Fibroblast of lung (primary cell): ENCODE measurements around the gene TMEM209. TPM values are rescaled to one million over a fixed set of nuclear protein-coding genes. Genes with fewer than 3 reads are reported as not detected.
"Not testable (repeated sequence)": the region's sequence is repeated elsewhere in the genome, so short reads cannot be mapped to it uniquely, and the experiment has no call there.

Experiments
- DNase-seq, 2 donors: peaks; one replicate each; pipeline versions ENCODE4 v3.0.0 to v3.0.0-alpha.2; 2010; ENCODE audit warnings: low read depth in 2 of 2
- H2AFZ ChIP-seq: 2 replicates; pipeline ENCODE4 v1.5.1; 2012; ENCODE audit warnings: low read length, control low read depth, inconsistent platforms
- H3K27ac ChIP-seq: 2 replicates; pipeline ENCODE4 v1.5.1; 2011; ENCODE audit warnings: low read length, control low read depth; ENCODE audit not compliant: insufficient read depth
- H3K27me3 ChIP-seq: 2 replicates; pipeline ENCODE4 v1.5.1; 2011; ENCODE audit warnings: mild to moderate bottlenecking, low read length; ENCODE audit not compliant: control insufficient read depth, insufficient read depth
- H3K36me3 ChIP-seq: 2 replicates; pipeline ENCODE4 v1.5.1; 2011; ENCODE audit warnings: low read length; ENCODE audit not compliant: control insufficient read depth, insufficient read depth
- H3K4me1 ChIP-seq: 2 replicates; pipeline ENCODE4 v1.5.1; 2011; ENCODE audit warnings: low read length; ENCODE audit not compliant: control insufficient read depth, insufficient read depth; ENCODE audit errors: extremely low read depth
- H3K4me2 ChIP-seq: 2 replicates; pipeline ENCODE4 v1.5.1; 2011; ENCODE audit warnings: low read length, control low read depth; ENCODE audit not compliant: insufficient read depth; ENCODE audit errors: extremely low read depth
- H3K4me3 ChIP-seq, 4 experiments: fragments of 200-600 bp in 1 of 4; sonication (generic) in 1 of 4; replicated peaks in 1 of 4; 2 replicates each; pipeline ENCODE4 v1.5.1; 2011 to 2016; ENCODE audit warnings: low read length in 4 of 4, low read depth in 3 of 4, mild to moderate bottlenecking in 3 of 4, control low read depth in 2 of 4, inconsistent platforms in 1 of 4, mixed read lengths in 1 of 4; ENCODE audit not compliant: insufficient read depth in 1 of 4; ENCODE audit errors: control extremely low read depth in 1 of 4
- H3K79me2 ChIP-seq: 2 replicates; pipeline ENCODE4 v1.5.1; 2012; ENCODE audit warnings: mild to moderate bottlenecking, low read length, inconsistent platforms; ENCODE audit not compliant: control insufficient read depth, insufficient read depth
- H3K9ac ChIP-seq: 2 replicates; pipeline ENCODE4 v1.5.1; 2011; ENCODE audit warnings: mild to moderate bottlenecking, low read length, control low read depth; ENCODE audit not compliant: insufficient read depth
- H3K9me3 ChIP-seq: 2 replicates; pipeline ENCODE4 v1.5.1; 2012; ENCODE audit warnings: low read depth, low read length; ENCODE audit not compliant: control insufficient read depth, insufficient read depth
- H4K20me1 ChIP-seq: 2 replicates; pipeline ENCODE4 v1.5.1; 2011; ENCODE audit warnings: low read length; ENCODE audit not compliant: control insufficient read depth, insufficient read depth; ENCODE audit errors: extremely low read depth
- EZH2 ChIP-seq: IDR thresholded peaks from 2 replicates; pipeline ENCODE4 v1.5.1; 2012; ENCODE audit warnings: low read length, control low read depth, mild to moderate bottlenecking; ENCODE audit errors: missing control alignments
- polyA plus RNA-seq, 2 donors: library from polyadenylated mRNA; depleted of rRNA in 1 of 2; stranded (reverse) in 1 of 2; unstranded in 1 of 2; fragments of >200 nt; gene quantifications; 2 replicates each; pipeline ENCODE4 v1.2.1, GENCODE V29; 2011 to 2012; ENCODE audit warnings: missing spikeins in 1 of 2
- total RNA-seq: library from RNA; depleted of rRNA; stranded (reverse); fragments of >200 nt; gene quantifications from 2 replicates; pipeline ENCODE4 v1.2.1, GENCODE V29; 2014
- TF ChIP-seq, protein P1 (sequence below), 2 donors: IDR thresholded peaks in 1 of 2; conservative IDR thresholded peaks in 1 of 2; 1 replicate in 1 of 2; 2 replicates in 1 of 2; pipeline ENCODE4 v1.5.1; 2011 to 2012; ENCODE audit warnings: low read length in 2 of 2, control low read depth in 1 of 2, inconsistent platforms in 1 of 2, low read depth in 1 of 2, mild to moderate bottlenecking in 1 of 2

The TMEM209 gene
- total and polyA plus RNA-seq, 2 donors (not counting 1 experiment from before 2014, with no cell fraction given) = 9.7 to 15.1 TPM

DNA sequence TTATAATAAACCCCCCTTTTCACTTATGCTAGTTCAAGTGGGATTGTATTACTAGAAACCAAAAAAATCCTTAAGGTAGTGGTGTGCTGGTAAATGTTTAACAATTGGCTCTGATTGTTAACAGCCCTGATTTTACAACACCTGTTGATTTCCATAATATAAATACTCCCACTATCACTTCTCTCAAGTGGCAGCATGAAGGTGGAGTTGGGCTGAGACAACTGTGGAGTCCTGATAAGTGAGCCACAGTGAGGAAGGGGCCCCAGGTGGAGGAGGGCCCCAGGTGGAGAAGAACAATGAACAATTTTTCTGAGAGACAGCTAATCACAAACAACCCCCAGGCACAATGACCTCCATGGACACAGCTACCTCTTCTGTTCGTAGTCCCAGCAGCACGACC lies 28.9 kb upstream of the TMEM209 start:
- TF ChIP-seq, protein P1, sequence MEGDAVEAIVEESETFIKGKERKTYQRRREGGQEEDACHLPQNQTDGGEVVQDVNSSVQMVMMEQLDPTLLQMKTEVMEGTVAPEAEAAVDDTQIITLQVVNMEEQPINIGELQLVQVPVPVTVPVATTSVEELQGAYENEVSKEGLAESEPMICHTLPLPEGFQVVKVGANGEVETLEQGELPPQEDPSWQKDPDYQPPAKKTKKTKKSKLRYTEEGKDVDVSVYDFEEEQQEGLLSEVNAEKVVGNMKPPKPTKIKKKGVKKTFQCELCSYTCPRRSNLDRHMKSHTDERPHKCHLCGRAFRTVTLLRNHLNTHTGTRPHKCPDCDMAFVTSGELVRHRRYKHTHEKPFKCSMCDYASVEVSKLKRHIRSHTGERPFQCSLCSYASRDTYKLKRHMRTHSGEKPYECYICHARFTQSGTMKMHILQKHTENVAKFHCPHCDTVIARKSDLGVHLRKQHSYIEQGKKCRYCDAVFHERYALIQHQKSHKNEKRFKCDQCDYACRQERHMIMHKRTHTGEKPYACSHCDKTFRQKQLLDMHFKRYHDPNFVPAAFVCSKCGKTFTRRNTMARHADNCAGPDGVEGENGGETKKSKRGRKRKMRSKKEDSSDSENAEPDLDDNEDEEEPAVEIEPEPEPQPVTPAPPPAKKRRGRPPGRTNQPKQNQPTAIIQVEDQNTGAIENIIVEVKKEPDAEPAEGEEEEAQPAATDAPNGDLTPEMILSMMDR (conservative IDR thresholded peaks at IDR 0.05 in 1 of 2, IDR thresholded peaks at IDR 0.05 in 1 of 2; ENCODE audit: low read depth in 1 of 2, low read length in 2 of 2) = no peak
- no peak overlapping the region for H3K27ac ChIP-seq
- no peak overlapping the region for H3K4me3 ChIP-seq
- no peaks in the 10 kb centered on the region for H3K4me1 ChIP-seq
- no peak overlapping the region for H3K9ac ChIP-seq
- no peaks in the 10 kb centered on the region for H3K36me3 ChIP-seq
- no peak overlapping the region for H3K4me2 ChIP-seq
- no peaks in the 10 kb centered on the region for H3K9me3 ChIP-seq
- no peak overlapping the region for H2AFZ ChIP-seq
- DNase-seq = no peak
- no peaks in the 10 kb centered on the region for H4K20me1 ChIP-seq
- H3K79me2 ChIP-seq = no peaks in the 10 kb centered on the region
- no peaks in the 10 kb centered on the region for H3K27me3 ChIP-seq

DNA sequence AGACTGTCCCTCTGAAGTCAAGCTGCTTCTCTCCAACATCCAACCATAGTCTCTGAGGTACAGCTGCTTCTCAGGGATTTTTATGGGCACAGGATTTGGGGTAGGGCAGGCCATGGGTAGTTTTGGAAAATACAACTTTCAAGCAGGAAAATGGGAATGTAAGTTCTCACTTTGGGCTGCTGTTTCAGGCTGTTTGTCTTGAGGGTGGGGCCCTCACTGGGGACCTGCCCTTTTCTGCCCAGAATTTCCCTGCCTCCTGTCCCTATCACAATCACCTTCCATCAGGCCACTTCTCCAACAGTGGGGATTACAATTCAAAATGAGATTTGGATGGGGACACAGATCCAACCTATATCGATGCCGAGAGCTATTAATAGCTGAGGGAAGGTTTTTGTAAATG lies 27.0 kb upstream of the TMEM209 start:
- no peak overlapping the region for H3K27ac ChIP-seq
- TF ChIP-seq, protein P1 (conservative IDR thresholded peaks at IDR 0.05 in 1 of 2, IDR thresholded peaks at IDR 0.05 in 1 of 2; ENCODE audit: low read depth in 1 of 2, low read length in 2 of 2) = no peak
- TF ChIP-seq EZH2 = no peak

DNA sequence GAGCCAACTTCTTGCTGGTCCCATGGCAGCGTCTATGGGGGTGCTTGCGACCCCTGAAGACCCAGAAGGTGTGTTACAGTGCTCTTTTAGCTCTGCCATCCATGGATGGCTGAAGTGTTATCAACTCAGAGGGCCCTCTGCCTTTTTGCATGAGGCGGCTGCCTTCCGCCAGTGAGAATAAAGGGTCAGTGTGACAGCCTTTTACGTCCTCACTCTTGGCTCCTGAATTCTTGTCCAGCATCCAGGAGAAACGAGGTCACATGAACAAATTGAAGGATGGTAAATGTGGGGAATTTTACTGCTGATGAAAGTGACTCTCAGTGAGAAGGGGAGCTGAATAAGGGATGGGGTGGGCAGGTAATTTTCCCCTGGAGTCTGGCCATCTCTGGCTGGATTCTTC lies 26.6 kb upstream of the TMEM209 start:
- Histone ChIP-seq H3K4me2 (no peak overlapping the region), H3K4me3 (no peak overlapping the region), H3K27ac (no peak overlapping the region), H3K79me2 (no peaks in the 10 kb centered on the region), H4K20me1 (no peaks in the 10 kb centered on the region), H3K27me3 (no peaks in the 10 kb centered on the region), H3K9ac (no peak overlapping the region), H2AFZ (no peak overlapping the region), H3K9me3 (no peaks in the 10 kb centered on the region), H3K4me1 (no peaks in the 10 kb centered on the region), H3K36me3 (no peaks in the 10 kb centered on the region)
- no peak for DNase-seq
- TF ChIP-seq EZH2 = no peak
- TF ChIP-seq, protein P1 (conservative IDR thresholded peaks at IDR 0.05 in 1 of 2, IDR thresholded peaks at IDR 0.05 in 1 of 2; ENCODE audit: low read depth in 1 of 2, low read length in 2 of 2) = no peak

More for the DNA sequence above, 27.0 kb upstream of the TMEM209 start:
- no peak for DNase-seq
- H3K36me3 ChIP-seq = no peaks in the 10 kb centered on the region
- no peaks in the 10 kb centered on the region for H3K79me2 ChIP-seq
- no peak overlapping the region for H3K4me2 ChIP-seq
- no peak overlapping the region for H3K9ac ChIP-seq
- H2AFZ ChIP-seq = no peak overlapping the region
- no peaks in the 10 kb centered on the region for H3K4me1 ChIP-seq
- no peaks in the 10 kb centered on the region for H3K9me3 ChIP-seq
- no peaks in the 10 kb centered on the region for H3K27me3 ChIP-seq
- no peaks in the 10 kb centered on the region for H4K20me1 ChIP-seq
- no peak overlapping the region for H3K4me3 ChIP-seq

DNA sequence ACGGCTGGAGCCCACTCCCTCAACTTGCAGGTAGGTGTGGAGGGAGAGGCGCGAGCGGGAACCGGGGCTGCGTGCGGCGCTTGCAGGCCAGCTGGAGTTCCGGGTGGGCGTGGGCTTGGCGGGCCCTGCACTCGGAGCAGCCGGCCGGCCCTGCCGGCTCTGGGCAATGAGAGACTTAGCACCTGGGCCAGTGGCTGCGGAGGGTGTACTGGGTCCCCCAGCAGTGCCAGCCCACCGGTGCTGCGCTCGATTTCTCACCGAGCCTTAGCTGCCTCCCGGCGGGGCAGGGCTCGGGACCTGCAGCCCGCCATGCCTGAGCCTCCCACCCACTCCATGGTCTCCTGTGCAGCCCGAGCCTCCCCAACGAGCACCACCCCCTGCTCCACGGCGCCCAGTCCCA lies 24.8 kb upstream of the TMEM209 start:
- not testable (repeated sequence) for H3K27ac ChIP-seq, H3K27me3 ChIP-seq, H3K4me2 ChIP-seq, H3K79me2 ChIP-seq, H2AFZ ChIP-seq, H3K9me3 ChIP-seq, H3K4me1 ChIP-seq, DNase-seq, H3K36me3 ChIP-seq, H4K20me1 ChIP-seq, H3K4me3 ChIP-seq, H3K9ac ChIP-seq
